HepG2 (cell line): Measurements from ENCODE around the gene CAMK1D. TPM values are rescaled to one million over a fixed set of nuclear protein-coding genes. Genes with fewer than 3 reads are reported as not detected.

Source experiments
- CHD2 ChIP-seq: IDR thresholded peaks from 2 replicates; pipeline ENCODE4 v1.6.1; 2011; ENCODE audit warnings: low read depth, low read length, improper control_type of control experiment
- KLF6 ChIP-seq: IDR thresholded peaks from 2 replicates; pipeline ENCODE4 v1.8.0; 2016; ENCODE audit warnings: missing biosample characterization, missing genetic modification reagents
- NR2C2 ChIP-seq: sonication (generic); formaldehyde crosslinking; IDR thresholded peaks from 2 replicates; pipeline ENCODE4 v1.4.0; 2020; ENCODE audit warnings: missing genetic modification reagents, mild to moderate bottlenecking, moderate library complexity, borderline replicate concordance
- PBX2 ChIP-seq: IDR thresholded peaks from 2 replicates; pipeline ENCODE4 v1.6.1; 2016; ENCODE audit warnings: control low read depth
- RERE ChIP-seq: IDR thresholded peaks from 2 replicates; pipeline ENCODE4 v1.6.1; 2016; ENCODE audit warnings: low read depth, missing genetic modification reagents, missing compliant biosample characterization
- TSC22D2 ChIP-seq: sonication (generic); formaldehyde crosslinking; IDR thresholded peaks from 2 replicates; pipeline ENCODE4 v1.5.1; 2020; ENCODE audit warnings: missing genetic modification reagents, mild to moderate bottlenecking, borderline replicate concordance
- XBP1 ChIP-seq: sonication (generic); formaldehyde crosslinking; IDR thresholded peaks from 2 replicates; pipeline ENCODE4 v1.5.0; 2020; ENCODE audit warnings: missing genetic modification reagents
- ZNF160 ChIP-seq: sonication (generic); formaldehyde crosslinking; IDR thresholded peaks from 2 replicates; pipeline ENCODE4 v1.8.0; 2022; ENCODE audit warnings: mild to moderate bottlenecking, inconsistent platforms, missing genetic modification reagents
- ZNF333 ChIP-seq: sonication (generic); formaldehyde crosslinking; IDR thresholded peaks from 2 replicates; pipeline ENCODE4 v1.4.0; 2020; ENCODE audit warnings: mild to moderate bottlenecking, missing genetic modification reagents, borderline replicate concordance
- ZNF737 ChIP-seq: sonication (generic); formaldehyde crosslinking; IDR thresholded peaks from 2 replicates; pipeline ENCODE4 v1.5.0; 2020; ENCODE audit warnings: missing genetic modification reagents, mild to moderate bottlenecking, borderline replicate concordance
- ZSCAN29 ChIP-seq: sonication (generic); formaldehyde crosslinking; conservative IDR thresholded peaks from 2 replicates; pipeline ENCODE4 v1.4.0; 2020; ENCODE audit warnings: mild to moderate bottlenecking, missing genetic modification reagents
- ZXDC ChIP-seq: sonication (generic); formaldehyde crosslinking; IDR thresholded peaks from 2 replicates; pipeline ENCODE4 v1.5.0; 2020; ENCODE audit warnings: mild to moderate bottlenecking, missing genetic modification reagents
- polyA plus RNA-seq, 8 experiments: library from polyadenylated mRNA; depleted of rRNA in 3 of 8; stranded (reverse) in 7 of 8; unstranded in 1 of 8; fragments of >200 nt; fragmentation: Illumina TruSeq in 4 of 8; extraction: Trizol in 4 of 8; gene quantifications; 2 replicates each; pipeline versions ENCODE4 v1.2.1 to v1.2.3, GENCODE V29; 2011 to 2016; ENCODE audit warnings: low read depth in 4 of 8, missing spikeins in 1 of 8, mixed read lengths in 1 of 8; ENCODE audit not compliant: insufficient read depth in 1 of 8
- total RNA-seq, 5 experiments: library from RNA; depleted of rRNA; stranded (reverse); fragments of >200 nt; fragmentation: Illumina TruSeq; extraction: Trizol; gene quantifications; 2 replicates each; pipeline ENCODE4 v1.2.3, GENCODE V29; 2016; ENCODE audit warnings: low read depth in 1 of 5
- TF ChIP-seq, protein P1 (sequence below): sonication (generic); formaldehyde crosslinking; IDR thresholded peaks from 2 replicates; pipeline ENCODE4 v1.5.1; 2020; ENCODE audit warnings: mild to moderate bottlenecking, missing genetic modification reagents, borderline replicate concordance

Gene CAMK1D
- total and polyA plus RNA-seq, 2 of the 13 experiments (the other 11 are each of a cell fraction or from before 2014, with no cell fraction given): under 0.01 TPM; not detected in 1

DNA sequence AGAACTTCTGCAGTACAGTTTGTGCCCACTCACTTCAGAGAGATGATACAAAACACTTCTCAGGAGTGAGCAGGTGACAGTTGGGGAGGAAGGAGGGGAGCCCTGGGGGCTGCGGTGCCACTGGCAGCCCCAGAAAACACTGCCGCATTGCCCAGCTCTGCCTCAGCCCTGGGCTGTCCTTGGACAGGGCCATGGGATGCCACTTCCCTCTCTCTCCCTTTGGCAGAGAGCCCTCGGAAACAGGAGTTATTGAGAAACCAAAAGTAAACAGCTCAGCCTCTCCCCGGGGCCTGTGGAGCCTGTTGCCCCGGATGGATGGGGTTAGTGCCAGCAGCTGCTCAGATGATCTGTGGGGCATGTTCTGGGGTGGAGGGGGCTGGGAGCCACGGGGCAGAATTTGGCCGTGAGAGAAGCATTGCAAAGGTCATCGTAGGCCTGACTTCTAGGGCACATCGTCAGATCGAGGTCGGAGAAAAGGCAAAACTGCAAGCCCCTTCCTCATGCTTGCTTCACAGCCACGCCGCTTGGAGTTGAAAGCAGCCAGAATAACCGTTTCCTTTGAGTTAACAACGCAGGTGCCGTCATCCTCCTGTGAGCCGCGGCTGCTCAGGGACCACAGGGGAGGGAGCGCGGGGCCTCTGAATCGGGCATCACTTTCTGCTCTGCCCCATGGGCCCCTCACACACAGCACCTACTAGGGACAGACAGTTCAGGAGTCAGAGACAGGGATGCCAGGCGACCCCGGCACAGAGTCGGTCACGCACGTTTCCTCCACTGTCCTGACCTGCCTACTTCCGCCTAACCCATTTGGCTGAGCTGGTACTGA is 256.4 kb downstream of the CAMK1D start (continued):
- no peak for TF ChIP-seq ZNF333 (CRISPR knock-in tag)
- no peak for TF ChIP-seq CHD2
- TF ChIP-seq, protein P1, sequence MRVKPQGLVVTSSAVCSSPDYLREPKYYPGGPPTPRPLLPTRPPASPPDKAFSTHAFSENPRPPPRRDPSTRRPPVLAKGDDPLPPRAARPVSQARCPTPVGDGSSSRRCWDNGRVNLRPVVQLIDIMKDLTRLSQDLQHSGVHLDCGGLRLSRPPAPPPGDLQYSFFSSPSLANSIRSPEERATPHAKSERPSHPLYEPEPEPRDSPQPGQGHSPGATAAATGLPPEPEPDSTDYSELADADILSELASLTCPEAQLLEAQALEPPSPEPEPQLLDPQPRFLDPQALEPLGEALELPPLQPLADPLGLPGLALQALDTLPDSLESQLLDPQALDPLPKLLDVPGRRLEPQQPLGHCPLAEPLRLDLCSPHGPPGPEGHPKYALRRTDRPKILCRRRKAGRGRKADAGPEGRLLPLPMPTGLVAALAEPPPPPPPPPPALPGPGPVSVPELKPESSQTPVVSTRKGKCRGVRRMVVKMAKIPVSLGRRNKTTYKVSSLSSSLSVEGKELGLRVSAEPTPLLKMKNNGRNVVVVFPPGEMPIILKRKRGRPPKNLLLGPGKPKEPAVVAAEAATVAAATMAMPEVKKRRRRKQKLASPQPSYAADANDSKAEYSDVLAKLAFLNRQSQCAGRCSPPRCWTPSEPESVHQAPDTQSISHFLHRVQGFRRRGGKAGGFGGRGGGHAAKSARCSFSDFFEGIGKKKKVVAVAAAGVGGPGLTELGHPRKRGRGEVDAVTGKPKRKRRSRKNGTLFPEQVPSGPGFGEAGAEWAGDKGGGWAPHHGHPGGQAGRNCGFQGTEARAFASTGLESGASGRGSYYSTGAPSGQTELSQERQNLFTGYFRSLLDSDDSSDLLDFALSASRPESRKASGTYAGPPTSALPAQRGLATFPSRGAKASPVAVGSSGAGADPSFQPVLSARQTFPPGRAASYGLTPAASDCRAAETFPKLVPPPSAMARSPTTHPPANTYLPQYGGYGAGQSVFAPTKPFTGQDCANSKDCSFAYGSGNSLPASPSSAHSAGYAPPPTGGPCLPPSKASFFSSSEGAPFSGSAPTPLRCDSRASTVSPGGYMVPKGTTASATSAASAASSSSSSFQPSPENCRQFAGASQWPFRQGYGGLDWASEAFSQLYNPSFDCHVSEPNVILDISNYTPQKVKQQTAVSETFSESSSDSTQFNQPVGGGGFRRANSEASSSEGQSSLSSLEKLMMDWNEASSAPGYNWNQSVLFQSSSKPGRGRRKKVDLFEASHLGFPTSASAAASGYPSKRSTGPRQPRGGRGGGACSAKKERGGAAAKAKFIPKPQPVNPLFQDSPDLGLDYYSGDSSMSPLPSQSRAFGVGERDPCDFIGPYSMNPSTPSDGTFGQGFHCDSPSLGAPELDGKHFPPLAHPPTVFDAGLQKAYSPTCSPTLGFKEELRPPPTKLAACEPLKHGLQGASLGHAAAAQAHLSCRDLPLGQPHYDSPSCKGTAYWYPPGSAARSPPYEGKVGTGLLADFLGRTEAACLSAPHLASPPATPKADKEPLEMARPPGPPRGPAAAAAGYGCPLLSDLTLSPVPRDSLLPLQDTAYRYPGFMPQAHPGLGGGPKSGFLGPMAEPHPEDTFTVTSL: no peak
- no peak for TF ChIP-seq PBX2 (CRISPR knock-in tag)
- no peak for TF ChIP-seq TSC22D2 (CRISPR knock-in tag)
- no peak for TF ChIP-seq ZXDC (CRISPR knock-in tag)
- TF ChIP-seq RERE (CRISPR knock-in tag): no peak
- TF ChIP-seq NR2C2 (CRISPR knock-in tag): no peak
- no peak for TF ChIP-seq ZNF737 (CRISPR knock-in tag)
- no peak for TF ChIP-seq KLF6 (CRISPR knock-in tag)
- TF ChIP-seq XBP1 (CRISPR knock-in tag): no peak
- TF ChIP-seq ZNF160: no peak
- no peak for TF ChIP-seq ZSCAN29 (CRISPR knock-in tag)
